GM23248 (cell line): Measurements from ENCODE around the gene CDH13. TPM values are rescaled to one million over a fixed set of nuclear protein-coding genes. Genes with fewer than 3 reads are reported as not detected.

Experiments used
- DNase-seq: peaks from one replicate; pipeline ENCODE4 v3.0.0-alpha.2; 2015
- H2AFZ ChIP-seq: fragments of 200-600 bp; sonication (generic); 2 replicates; pipeline ENCODE4 v1.6.1; 2016; ENCODE audit warnings: antibody characterized with exemption
- H3F3A ChIP-seq: fragments of 200-600 bp; sonication (generic); 2 replicates; pipeline ENCODE4 v1.6.1; 2016; ENCODE audit warnings: mild to moderate bottlenecking, antibody characterized with exemption, mixed run types; ENCODE audit not compliant: insufficient read depth
- H3K27ac ChIP-seq: fragments of 200-600 bp; sonication (generic); 2 replicates; pipeline ENCODE4 v1.5.1; 2016; ENCODE audit warnings: mild to moderate bottlenecking
- H3K27me3 ChIP-seq: fragments of 200-600 bp; sonication (generic); replicated peaks from 2 replicates; pipeline ENCODE4 v1.6.1; 2016; ENCODE audit warnings: mild to moderate bottlenecking; ENCODE audit not compliant: insufficient read depth
- H3K36me3 ChIP-seq: fragments of 200-600 bp; sonication (generic); 2 replicates; pipeline ENCODE4 v1.6.1; 2016; ENCODE audit warnings: low read depth, mild to moderate bottlenecking
- H3K4me1 ChIP-seq: fragments of 200-600 bp; sonication (generic); 2 replicates; pipeline ENCODE4 v1.6.1; 2016; ENCODE audit warnings: mild to moderate bottlenecking; ENCODE audit not compliant: insufficient read depth
- H3K4me2 ChIP-seq: fragments of 200-600 bp; sonication (generic); one replicate; pipeline ENCODE4 v1.6.1; 2016; ENCODE audit warnings: mild to moderate bottlenecking; ENCODE audit not compliant: unreplicated experiment
- H3K4me3 ChIP-seq: fragments of 200-600 bp; sonication (generic); 2 replicates; pipeline ENCODE4 v1.5.1; 2016; ENCODE audit warnings: mild to moderate bottlenecking
- H3K79me2 ChIP-seq: fragments of 200-600 bp; sonication (generic); 2 replicates; pipeline ENCODE4 v1.6.1; 2016; ENCODE audit warnings: mild to moderate bottlenecking; ENCODE audit not compliant: insufficient read depth
- H3K9ac ChIP-seq: fragments of 200-600 bp; sonication (generic); 2 replicates; pipeline ENCODE4 v1.6.1; 2016; ENCODE audit warnings: mild to moderate bottlenecking
- H3K9me2 ChIP-seq: fragments of 200-600 bp; sonication (generic); 2 replicates; pipeline ENCODE4 v1.6.1; 2016; ENCODE audit warnings: mixed run types, mild to moderate bottlenecking, moderate library complexity; ENCODE audit not compliant: insufficient read depth
- H3K9me3 ChIP-seq: fragments of 200-600 bp; sonication (generic); one replicate; pipeline ENCODE4 v1.6.1; 2017; ENCODE audit warnings: low read depth
- H4K20me1 ChIP-seq: fragments of 200-600 bp; sonication (generic); 2 replicates; pipeline ENCODE4 v1.6.0; 2016; ENCODE audit not compliant: insufficient read depth
- EZH2 ChIP-seq: fragments of 200-600 bp; sonication (generic); IDR thresholded peaks from 2 replicates; pipeline ENCODE4 v1.6.1; 2018; ENCODE audit warnings: antibody characterized with exemption, mild to moderate bottlenecking; ENCODE audit not compliant: insufficient read depth, poor library complexity, severe bottlenecking
- EZH2phosphoT487 ChIP-seq: fragments of 200-600 bp; sonication (generic); IDR thresholded peaks from 2 replicates; pipeline ENCODE4 v1.6.1; 2018; ENCODE audit warnings: antibody characterized with exemption, moderate library complexity, mild to moderate bottlenecking, low read depth; ENCODE audit not compliant: insufficient read depth
- WGBS, 2 experiments: methylation state at CpG; one replicate each; pipeline ENCODE4 v1.1.6; 2015 to 2017; ENCODE audit warnings: low lambda C conversion rate in 2 of 2, low coverage in 1 of 2; ENCODE audit errors: missing lambda C conversion rate in 2 of 2; 5-methylcytosine and 5-hydroxymethylcytosine counted together
- in situ Hi-C: fragments of 300-500 bp; cut with MboI; formaldehyde crosslinking; loops from 2 replicates; pipeline ENCODE4 v1.15.0; 2020
- polyA plus RNA-seq: library from polyadenylated mRNA; unstranded; fragments of >200 nt; fragmentation: Nextera tagmentation; extraction: Ambion mirVana; gene quantifications from 2 replicates; pipeline ENCODE4 v1.2.1, GENCODE V29; 2016
- total RNA-seq: library from RNA; depleted of rRNA; stranded (reverse); fragments of >200 nt; shearing (Covaris generic); gene quantifications from 2 replicates; pipeline ENCODE4 v1.2.3, GENCODE V29; 2014

The CDH13 gene
- total and polyA plus RNA-seq, 2 experiments from 2014 or later: 51.0 to 52.8 TPM

GRCh38 chr16:82945420-82946101 is 318.8 kb downstream of the CDH13 start:
- no peak overlapping the region for H3K4me3 ChIP-seq
- no peak overlapping the region for H3K27ac ChIP-seq
- no peaks in the 10 kb centered on the region for H3K27me3 ChIP-seq
- no peak overlapping the region for H3K4me2 ChIP-seq
- in situ Hi-C loops: no loop called here
- 80% methylated on average over 12 of the region's 12 CpGs for WGBS, 2 experiments
- 0 out of 2 replicates have a peak, but pooled peaks cover 5% of the 10 kb centered on the region for H3K4me1 ChIP-seq
- no peak overlapping the region for H2AFZ ChIP-seq
- TF ChIP-seq EZH2 (no peak), EZH2phosphoT487 (no peak)
- no peak overlapping the region for H3K9ac ChIP-seq
- no peaks in the 10 kb centered on the region for H3K9me3 ChIP-seq
- H3K79me2 ChIP-seq: no peaks in the 10 kb centered on the region
- no peaks in the 10 kb centered on the region for H4K20me1 ChIP-seq
- peaks cover 7% of the 10 kb centered on the region; the same call in 1 of the 2 replicates for H3F3A ChIP-seq
- H3K9me2 ChIP-seq: no peaks in the 10 kb centered on the region
- no peak for DNase-seq
- no peaks in the 10 kb centered on the region for H3K36me3 ChIP-seq

- Histone ChIP-seq H3K9me3 (no peaks in the 10 kb centered on the region), H3K9me2 (no peaks in the 10 kb centered on the region), H2AFZ (no peak overlapping the region), H3K79me2 (no peaks in the 10 kb centered on the region), H3K4me2 (no peak overlapping the region), H3K36me3 (no peaks in the 10 kb centered on the region), H3K27ac (no peak overlapping the region), H3K27me3 (no peaks in the 10 kb centered on the region), H3K4me1 (0 out of 2 replicates have a peak, but pooled peaks cover 5% of the 10 kb centered on the region), H4K20me1 (no peaks in the 10 kb centered on the region), H3K4me3 (no peak overlapping the region), H3F3A (peaks cover 7% of the 10 kb centered on the region; the same call in 1 of the 2 replicates), H3K9ac (no peak overlapping the region)
- in situ Hi-C loops: no loop called here
- DNase-seq: no peak
- TF ChIP-seq EZH2phosphoT487: no peak
- TF ChIP-seq EZH2: no peak
These were observed 320.9 kb downstream of the CDH13 start for GRCh38 chr16:82947698-82948097.

GRCh38 chr16:82949016-82949415 is 322.2 kb downstream of the CDH13 start:
- H3K9me3 ChIP-seq: no peaks in the 10 kb centered on the region
- H3F3A ChIP-seq: no peaks in the 10 kb centered on the region
- no peak overlapping the region for H3K4me3 ChIP-seq
- no peaks in the 10 kb centered on the region for H4K20me1 ChIP-seq
- no peaks in the 10 kb centered on the region for H3K27me3 ChIP-seq
- H3K9me2 ChIP-seq: no peaks in the 10 kb centered on the region
- no peaks in the 10 kb centered on the region for H3K36me3 ChIP-seq
- 74 to 79% methylated on average over 5 of the region's 5 CpGs for WGBS, 2 experiments
- in situ Hi-C loops: no loop called here
- DNase-seq: no peak
- no peak overlapping the region for H3K9ac ChIP-seq
- H3K79me2 ChIP-seq: no peaks in the 10 kb centered on the region
- H3K27ac ChIP-seq: no peak overlapping the region
- no peaks in the 10 kb centered on the region for H3K4me1 ChIP-seq
- TF ChIP-seq EZH2 (no peak), EZH2phosphoT487 (no peak)
- no peak overlapping the region for H3K4me2 ChIP-seq
- no peak overlapping the region for H2AFZ ChIP-seq

GRCh38 chr16:82953517-82953916 is 326.7 kb downstream of the CDH13 start:
- H3K27ac ChIP-seq: no peak overlapping the region
- H3K9ac ChIP-seq: no peak overlapping the region
- no peak overlapping the region for H2AFZ ChIP-seq
- no peak overlapping the region for H3K4me2 ChIP-seq
- H3K79me2 ChIP-seq: no peaks in the 10 kb centered on the region
- H3K9me2 ChIP-seq: peaks cover 5% of the 10 kb centered on the region; the same call in 1 of the 2 replicates
- WGBS, 2 experiments: 41 to 44% methylated on average over 2 of the region's 2 CpGs
- no peaks in the 10 kb centered on the region for H3K27me3 ChIP-seq
- H3K36me3 ChIP-seq: no peaks in the 10 kb centered on the region
- H3K4me3 ChIP-seq: no peak overlapping the region
- DNase-seq: no peak
- no peaks in the 10 kb centered on the region for H3K9me3 ChIP-seq
- no peaks in the 10 kb centered on the region for H4K20me1 ChIP-seq
- peaks cover 6% of the 10 kb centered on the region; the same call in 1 of the 2 replicates for H3F3A ChIP-seq
- in situ Hi-C loops: no loop called here
- peaks cover 16% of the 10 kb centered on the region for H3K4me1 ChIP-seq
- TF ChIP-seq EZH2: no peak
- TF ChIP-seq EZH2phosphoT487: no peak
